ENCODE measurements around the gene IDE.
A peak's percentile ranks its signal among the peaks of the same experiment; 100 is the strongest.

- 0 out of 2 replicates have a peak, but pooled peaks have one; percentile 81 for TF ChIP-seq CBX5 (IDR thresholded peaks at IDR 0.05; ENCODE audit: low read depth)
- TF ChIP-seq HDGF (IDR thresholded peaks at IDR 0.05): no peak
- TF ChIP-seq CTCF (IDR thresholded peaks at IDR 0.05 in 2 of 3, conservative IDR thresholded peaks at IDR 0.05 in 1 of 3; ENCODE audit: control insufficient read depth in 2 of 3, extremely low read depth in 1 of 3, insufficient read depth in 1 of 3, low read depth in 3 of 3, low read length in 3 of 3): no peak
- TF ChIP-seq ASH2L (IDR thresholded peaks at IDR 0.05; ENCODE audit: borderline replicate concordance, low read depth): peak; percentile 97
- no peak for TF ChIP-seq ZNF207 (IDR thresholded peaks at IDR 0.05; ENCODE audit: borderline replicate concordance)
- TF ChIP-seq POLR2A (IDR thresholded peaks at IDR 0.05; ENCODE audit: low read depth, low read length): peak; percentile 88
- no peak for TF ChIP-seq ZNF592 (IDR thresholded peaks at IDR 0.05)
- no peak for TF ChIP-seq CUX1 (IDR thresholded peaks at IDR 0.05; ENCODE audit: insufficient replicate concordance, low read depth, low read length)
- TF ChIP-seq PAX5 (IDR thresholded peaks at IDR 0.05; ENCODE audit: borderline replicate concordance, low read depth, low read length): no peak
- peak; percentile 79 for TF ChIP-seq CREB1 (IDR thresholded peaks at IDR 0.05; ENCODE audit: low read depth)
- no peak for TF ChIP-seq GABPA (IDR thresholded peaks at IDR 0.05; ENCODE audit: low read depth)
Observed at GRCh38 chr10:92592761-92593618, 19.1 kb upstream of the IDE start, which contains the start of gene KIF11.

All from GM12878 (cell line).